IPS-NIHi11 (cell line): ENCODE results near the gene IQGAP2.

Experiments
- DNase-seq: peaks from one replicate; pipeline ENCODE4 v3.0.0; 2012; ENCODE audit warnings: mixed read lengths, low spot score

The IQGAP2 gene

GRCh38 chr5:76690704-76691466, 287.8 kb downstream of the IQGAP2 start:
- no peak for DNase-seq

- no peak for DNase-seq
Observed at GRCh38 chr5:76691467-76692273, 288.6 kb downstream of the IQGAP2 start.

GRCh38 chr5:76692274-76692540, 289.1 kb downstream of the IQGAP2 start:
- DNase-seq, result no peak

GRCh38 chr5:76692651-76693050, 289.6 kb downstream of the IQGAP2 start:
- no peak for DNase-seq

- DNase-seq, result no peak
Observed at GRCh38 chr5:76693141-76693540, 290.1 kb downstream of the IQGAP2 start.

- no peak for DNase-seq
Observed at GRCh38 chr5:76694317-76694716, 291.2 kb downstream of the IQGAP2 start.

- no peak for DNase-seq
Observed at GRCh38 chr5:76695346-76695745, 292.3 kb downstream of the IQGAP2 start.

- no peak for DNase-seq
Observed at GRCh38 chr5:76696251-76696650, 293.2 kb downstream of the IQGAP2 start.

- DNase-seq, result no peak
Observed at GRCh38 chr5:76697670-76698069, 294.6 kb downstream of the IQGAP2 start.

- no peak for DNase-seq
Observed at GRCh38 chr5:76700571-76700970, 297.5 kb downstream of the IQGAP2 start.

GRCh38 chr5:76701298-76701697, 298.2 kb downstream of the IQGAP2 start:
- DNase-seq, result no peak

- no peak for DNase-seq
Observed at GRCh38 chr5:76703707-76704106, 300.6 kb downstream of the IQGAP2 start.

GRCh38 chr5:76704131-76704663, 301.1 kb downstream of the IQGAP2 start:
- no peak for DNase-seq

- no peak for DNase-seq
Observed at GRCh38 chr5:76705574-76705973, 302.5 kb downstream of the IQGAP2 start.

- DNase-seq, result no peak
Observed at GRCh38 chr5:76709762-76710161, 306.7 kb downstream of the IQGAP2 start.

- no peak for DNase-seq
Observed at GRCh38 chr5:76710991-76711390, 307.9 kb downstream of the IQGAP2 start.

- DNase-seq, result peak; percentile 65
Observed at GRCh38 chr5:76714751-76715485, 311.8 kb downstream of the IQGAP2 start.

GRCh38 chr5:76715486-76715735, 312.3 kb downstream of the IQGAP2 start:
- DNase-seq, result no peak

- DNase-seq, result peak; percentile 95
Observed at GRCh38 chr5:76715736-76716455, 312.8 kb downstream of the IQGAP2 start, which contains the start of gene F2R. TSS of gene F2R (plus strand) at chr5:76716126. CDS start at chr5:76716308, 182 bp downstream.

- peak; percentile 30 for DNase-seq
Observed at GRCh38 chr5:76716456-76717157, 313.5 kb downstream of the IQGAP2 start.
